Left ventricle myocardium superior (tissue), 1 donor: ENCODE data around the gene CNGA1. TPM values are rescaled to one million over a fixed set of nuclear protein-coding genes. Genes with fewer than 3 reads are reported as not detected.
"Not testable (repeated sequence)": the region's sequence is repeated elsewhere in the genome, so short reads cannot be mapped to it uniquely, and the experiment has no call there.

Source experiments
- ATAC-seq: fragments of 200-7000 bp; cut with Tn5 transposase; one replicate; pipeline ENCODE4 v1.9.1; 2020; ENCODE audit warnings: mild to moderate bottlenecking, moderate library complexity
- DNase-seq: peaks from one replicate; pipeline ENCODE4 v3.0.0-alpha.2; 2020
- intact Hi-C: fragments of 100-400 bp; cut with micrococcal nuclease; formaldehyde crosslinking; loops from one replicate; pipeline ENCODE4 v1.11.0; 2022
- total RNA-seq: library from RNA; stranded (reverse); fragmentation: NEBNext Ultra II Directional; extraction: Animal tissue kit (Norgen Biotek cat#: 25700); gene quantifications from one replicate; pipeline ENCODE4 v1.2.1, GENCODE V29; 2021
- donor health status: DM: no; HTN: yes; CAD: no; lungs with severe emphysema.

Gene CNGA1
- total RNA-seq, 1 donor from 2014 or later = not detected

- intact Hi-C loops, DNase-seq, ATAC-seq: not testable (repeated sequence)
Measured at GRCh38 chr4:47992475-47992874, 24.0 kb downstream of the CNGA1 start.

DNA sequence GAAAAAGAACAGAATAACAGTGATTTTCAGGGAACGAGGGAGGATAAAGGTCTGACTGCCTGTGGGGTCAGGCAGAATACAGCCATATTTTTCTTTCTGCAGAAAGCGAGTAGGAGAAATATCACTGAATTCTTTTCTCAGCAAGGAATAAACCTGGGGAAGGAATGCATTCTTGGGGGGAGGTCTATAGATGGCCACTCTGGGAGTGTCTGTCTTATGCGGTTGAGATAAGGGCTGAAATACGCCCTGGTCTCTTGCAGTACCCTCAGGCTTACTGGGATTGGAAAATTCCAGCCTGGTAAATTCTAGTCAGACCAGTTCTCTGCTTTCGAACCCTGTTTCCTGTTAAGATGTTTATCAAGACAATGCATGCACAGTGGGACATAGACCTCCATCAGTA is 26.3 kb downstream of the CNGA1 start:
- DNase-seq = no peak
- ATAC-seq = no peak
- intact Hi-C loops = no loop called here

DNA sequence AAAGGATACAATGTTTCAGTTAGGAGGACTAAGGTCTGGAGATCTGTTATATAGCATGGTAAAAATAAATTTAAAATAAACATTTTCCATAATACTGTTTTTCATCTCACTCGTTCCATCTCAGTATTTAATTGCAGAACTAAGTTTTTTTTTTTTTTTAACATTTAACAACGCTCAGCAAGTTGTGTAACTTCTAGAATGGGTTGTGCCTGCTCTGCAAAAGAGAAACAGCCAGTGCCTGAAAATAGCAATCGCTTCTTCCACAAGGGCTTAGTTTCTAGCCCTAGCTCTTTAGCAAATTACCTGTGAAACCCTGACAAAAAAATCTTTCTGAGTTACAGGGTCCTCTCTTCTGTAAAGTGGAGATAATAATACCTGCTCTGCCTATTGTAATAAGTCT is 41.9 kb downstream of the CNGA1 start:
- no peak for ATAC-seq
- no peak for DNase-seq
- intact Hi-C loops = no loop called here

- no peak for DNase-seq
- intact Hi-C loops = no loop called here
- no peak for ATAC-seq
Measured at GRCh38 chr4:47972721-47973120, 43.8 kb downstream of the CNGA1 start.

- ATAC-seq (no peak), DNase-seq (no peak)
- intact Hi-C loops = no loop called here
Measured at GRCh38 chr4:47972181-47972580, 44.3 kb downstream of the CNGA1 start.

DNA sequence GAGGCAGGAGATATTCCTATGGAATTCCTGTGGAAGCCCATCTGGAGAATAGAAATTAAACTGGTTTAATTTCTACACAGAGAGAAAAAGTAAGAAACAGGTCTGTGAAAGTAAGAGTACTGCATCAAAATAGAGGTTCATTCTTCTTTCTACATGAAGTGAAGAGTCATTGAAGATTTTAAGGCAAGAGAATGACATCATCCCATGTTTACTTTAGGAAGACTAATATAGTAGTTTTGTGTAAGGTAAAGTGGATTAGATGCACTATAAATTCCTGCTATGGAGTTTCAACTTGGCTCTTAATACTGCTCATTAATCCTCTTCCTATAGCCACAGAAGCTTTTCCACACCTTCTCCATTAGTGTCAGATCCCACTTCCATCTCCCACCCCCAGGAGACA is 47.6 kb downstream of the CNGA1 start:
- ATAC-seq = no peak
- DNase-seq = no peak
- intact Hi-C loops = no loop called here

DNA sequence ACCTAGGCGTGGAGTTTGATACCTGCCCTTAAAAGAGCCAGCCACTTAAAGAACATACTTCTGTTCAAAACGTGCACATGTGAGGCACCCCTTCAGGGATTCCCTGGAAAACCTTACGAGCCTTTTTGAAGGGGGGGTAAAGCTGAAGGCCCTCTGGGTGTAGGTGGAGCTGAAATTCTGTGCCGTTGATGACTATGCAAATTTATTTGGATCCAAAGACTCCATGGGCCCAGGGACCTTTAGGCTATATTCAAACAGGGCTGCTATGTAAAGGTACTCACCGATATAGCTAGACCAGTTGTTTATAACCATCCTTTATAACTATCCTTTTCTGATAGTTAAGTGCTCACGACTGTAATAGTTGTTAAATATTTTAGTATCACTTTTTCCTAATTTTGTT is 61.8 kb downstream of the CNGA1 start:
- intact Hi-C loops = no loop called here
- ATAC-seq = no peak
- no peak for DNase-seq

- intact Hi-C loops = no loop called here
- DNase-seq (no peak), ATAC-seq (no peak)
Measured at GRCh38 chr4:47954245-47954644, 62.2 kb downstream of the CNGA1 start.

- intact Hi-C loops = no loop called here
- DNase-seq = no peak
Measured at GRCh38 chr4:47945930-47946726, 70.4 kb downstream of the CNGA1 start.

DNA sequence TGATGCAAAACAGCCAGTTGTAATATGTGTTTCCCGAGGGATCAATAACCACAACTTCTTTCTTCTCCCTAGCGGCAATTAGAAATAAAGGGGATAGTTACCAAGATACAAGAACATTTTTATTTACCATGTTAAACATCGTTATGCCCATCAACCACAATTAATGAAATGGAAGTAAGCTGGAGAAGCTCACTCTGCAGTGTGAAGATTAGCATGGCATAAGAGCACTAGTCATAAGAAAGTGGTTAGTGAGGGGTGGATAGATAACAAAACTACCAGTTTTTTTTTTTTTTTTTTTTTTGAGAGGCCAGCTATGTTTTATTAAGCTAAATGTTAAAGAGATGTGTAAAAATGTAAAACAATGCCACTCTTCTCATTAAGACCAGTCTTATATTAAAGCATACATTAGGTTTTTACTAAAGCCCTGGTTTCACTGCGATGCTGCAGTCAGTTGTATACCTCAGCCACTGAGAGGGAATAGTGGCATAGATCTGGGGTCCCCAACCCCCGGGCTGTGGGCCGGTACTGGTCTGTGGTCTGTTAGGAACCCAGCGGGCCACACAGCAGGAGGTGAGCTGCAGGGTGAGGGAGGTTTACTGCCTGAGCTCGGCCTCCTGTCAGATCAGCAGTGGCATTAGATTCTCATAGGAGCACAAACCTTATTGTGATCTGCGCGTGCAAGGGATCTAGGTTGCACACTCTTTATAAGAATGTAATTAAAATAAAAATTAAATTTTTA is 74.2 kb downstream of the CNGA1 start:
- ATAC-seq (no peak), DNase-seq (no peak)
- intact Hi-C loops = no loop called here

More at GRCh38 chr4:47945930-47946726, 70.4 kb downstream of the CNGA1 start:
- ATAC-seq = no peak

GRCh38 chr4:47939456-47939855 is 77.0 kb downstream of the CNGA1 start:
- intact Hi-C loops = loop anchor here (10.0 kb wide), 1 partner anchor 255 kb away; no protein-coding TSS in a partner anchor
- ATAC-seq (no peak), DNase-seq (no peak)

DNA sequence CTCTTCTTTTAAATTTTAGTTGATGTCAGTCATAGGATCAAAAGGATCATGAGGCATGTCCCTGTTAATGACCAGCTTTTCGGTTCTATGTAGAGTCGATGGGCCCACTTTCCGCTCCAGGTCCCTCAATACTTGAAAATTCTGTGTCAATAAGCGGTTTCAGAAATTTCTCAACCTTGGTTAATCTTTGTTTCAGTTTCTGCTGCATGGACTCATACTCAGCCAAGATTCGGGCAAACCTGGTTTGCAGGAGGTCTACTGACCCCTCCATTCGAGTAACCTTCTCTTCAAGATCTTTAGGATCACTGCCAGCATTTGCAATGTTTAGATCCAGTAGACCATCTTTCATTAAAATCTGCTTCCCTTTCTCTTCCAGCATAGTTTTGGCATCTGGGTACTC is 80.1 kb downstream of the CNGA1 start:
- DNase-seq = no peak
- intact Hi-C loops = loop anchor here (10.0 kb wide), 1 partner anchor 252 kb away; no protein-coding TSS in a partner anchor
- no peak for ATAC-seq

DNA sequence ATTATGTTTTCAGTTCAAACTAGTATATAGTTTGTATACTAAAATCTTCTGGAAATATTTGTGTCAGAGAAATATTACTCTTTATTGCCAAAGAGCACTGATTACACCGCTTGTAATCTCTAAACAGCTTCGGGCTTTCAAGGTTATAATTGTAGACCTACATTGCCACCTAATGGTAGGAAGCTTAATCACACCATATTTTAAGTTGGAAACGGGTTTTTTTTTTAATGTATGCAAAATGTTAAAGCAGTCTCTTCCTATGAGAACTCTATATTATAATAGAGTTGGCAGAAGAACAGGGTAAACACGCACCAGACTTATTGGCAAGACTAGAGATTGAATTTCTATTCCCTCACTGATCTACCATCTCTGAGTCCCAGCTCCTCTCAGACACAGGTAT is 82.6 kb downstream of the CNGA1 start:
- intact Hi-C loops = loop anchor here (10.0 kb wide), 1 partner anchor 249 kb away; no protein-coding TSS in a partner anchor
- DNase-seq = no peak

DNA sequence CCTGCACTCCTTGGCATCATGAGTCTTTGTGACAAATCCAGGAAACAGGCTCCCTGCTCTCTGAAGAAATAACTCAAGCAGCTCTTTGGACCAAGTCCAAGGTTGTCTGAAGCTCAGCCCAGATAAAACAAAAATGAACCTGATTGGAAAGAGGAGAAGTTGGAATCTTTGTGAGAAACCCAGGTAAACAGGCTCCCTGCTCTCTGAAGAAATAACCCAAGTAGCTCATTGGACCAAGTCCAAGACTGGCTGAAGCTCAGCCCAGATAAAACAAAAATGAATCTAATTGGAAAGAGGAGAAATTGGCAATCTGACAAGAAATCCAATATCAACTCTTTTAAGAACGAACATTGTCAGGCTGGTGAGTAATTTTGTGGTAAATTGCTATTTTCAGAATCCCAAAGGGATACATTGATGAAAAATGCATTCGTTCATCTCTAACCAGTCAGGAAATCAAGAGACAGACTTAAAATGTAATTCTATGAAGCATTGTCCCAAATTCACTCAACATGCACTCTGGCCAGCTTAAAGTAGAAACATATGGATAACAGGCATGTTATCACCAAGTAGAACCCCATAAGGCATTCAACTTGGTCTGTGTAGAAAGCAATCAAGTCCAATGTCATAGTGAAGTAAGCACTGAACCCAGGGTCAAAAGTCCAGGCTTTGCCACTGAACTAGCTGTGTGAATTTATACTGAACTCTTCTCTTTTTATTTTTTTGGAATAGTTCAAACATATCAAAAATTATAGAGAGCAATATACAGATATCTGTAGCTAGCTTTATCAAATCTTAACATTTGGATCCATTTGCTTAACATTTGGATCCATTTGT is 85.3 kb downstream of the CNGA1 start:
- DNase-seq = no peak
- ATAC-seq = no peak
- intact Hi-C loops = loop anchor here (10.0 kb wide), 1 partner anchor 246 kb away; no protein-coding TSS in a partner anchor

More for the DNA sequence above, 82.6 kb downstream of the CNGA1 start:
- peak; percentile 38 for ATAC-seq

GRCh38 chr4:47929682-47930201 is 86.7 kb downstream of the CNGA1 start:
- intact Hi-C loops = loop anchor here (10.0 kb wide), 1 partner anchor 245 kb away; no protein-coding TSS in a partner anchor
- DNase-seq = no peak
- ATAC-seq = no peak

- intact Hi-C loops = no loop called here
- ATAC-seq (peak; percentile 84), DNase-seq (peak; percentile 35)
Measured at GRCh38 chr4:47926667-47927258, 89.7 kb downstream of the CNGA1 start.

DNA sequence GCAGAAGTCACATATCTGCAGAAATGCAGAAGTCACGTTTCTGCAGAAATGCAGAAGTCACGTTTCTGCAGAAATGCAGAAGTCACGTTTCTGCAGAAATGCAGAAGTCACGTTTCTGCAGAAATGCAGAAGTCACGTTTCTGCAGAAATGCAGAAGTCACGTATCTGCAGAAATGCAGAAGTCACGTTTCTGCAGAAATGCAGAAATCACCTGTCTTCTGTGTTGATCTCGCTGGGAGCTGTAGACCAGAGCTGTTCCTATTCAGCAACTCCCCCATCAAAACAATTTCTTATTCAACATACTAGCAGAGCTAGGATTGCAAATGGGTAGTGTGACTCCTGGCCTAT is 93.2 kb downstream of the CNGA1 start:
- intact Hi-C loops, ATAC-seq, DNase-seq: not testable (repeated sequence)

- DNase-seq, intact Hi-C loops, ATAC-seq: not testable (repeated sequence)
Measured at GRCh38 chr4:47922436-47923260, 93.8 kb downstream of the CNGA1 start.
